ENCODE data around the gene KLF3. TPM values are rescaled to one million over a fixed set of nuclear protein-coding genes. Genes with fewer than 3 reads are reported as not detected.

KLF3 gene
- total and polyA plus RNA-seq, 9 of the 15 experiments (the other 6 are each of a cell fraction or from before 2014, with no cell fraction given) = 9.9 to 47.2 (median 18.1) TPM

GRCh38 chr4:38667085-38667893 is 3.3 kb downstream of the KLF3 start (continued):
- TF ChIP-seq HINFP (tag; conservative IDR thresholded peaks at IDR 0.05; ENCODE audit: low read depth) = no peak
- TF ChIP-seq ZFP36 (IDR thresholded peaks at IDR 0.05; ENCODE audit: low read depth, low read length, partially characterized antibody) = peak; percentile 34
- peak; percentile 62 for TF ChIP-seq FOSL1 (tag; conservative IDR thresholded peaks at IDR 0.05)
- no peak for TF ChIP-seq HOMEZ (CRISPR knock-in tag; IDR thresholded peaks at IDR 0.05)
- TF ChIP-seq ZNF79 (CRISPR knock-in tag; IDR thresholded peaks at IDR 0.05; ENCODE audit: low read depth) = no peak
- TF ChIP-seq HIVEP1 (CRISPR knock-in tag; IDR thresholded peaks at IDR 0.05) = no peak
- TF ChIP-seq RBM17 (IDR thresholded peaks at IDR 0.05; ENCODE audit: borderline replicate concordance, low read depth, low read length) = no peak
- TF ChIP-seq ZNF436 (CRISPR knock-in tag; IDR thresholded peaks at IDR 0.05) = peak; percentile 49; the same call in 1 of the 2 replicates
- TF ChIP-seq MXD1 (CRISPR knock-in tag; IDR thresholded peaks at IDR 0.05; ENCODE audit: borderline replicate concordance, poor library complexity, severe bottlenecking) = no peak
- TF ChIP-seq HNRNPL (IDR thresholded peaks at IDR 0.05; ENCODE audit: low read depth, low read length) = no peak
- TF ChIP-seq MLLT1 (IDR thresholded peaks at IDR 0.05) = peak in 1 of 2 experiments; percentile 55; a peak in 2 of 4 replicates
- TF ChIP-seq ZFP1 (CRISPR knock-in tag; IDR thresholded peaks at IDR 0.05) = no peak
- TF ChIP-seq E2F4 (CRISPR knock-in tag; IDR thresholded peaks at IDR 0.05; ENCODE audit: low read depth) = no peak
- TF ChIP-seq ELF4 (CRISPR knock-in tag; IDR thresholded peaks at IDR 0.05) = 0 out of 2 replicates have a peak, but pooled peaks have one; percentile 17
- peak; percentile 63 for TF ChIP-seq MEIS2 (IDR thresholded peaks at IDR 0.05; ENCODE audit: partially characterized antibody)
- peak; percentile 93 for TF ChIP-seq CREB1 (IDR thresholded peaks at IDR 0.05)
- peak; percentile 85 for TF ChIP-seq CREB1 (CRISPR knock-in tag; IDR thresholded peaks at IDR 0.05)
- TF ChIP-seq NR3C1 (CRISPR knock-in tag; IDR thresholded peaks at IDR 0.05) = no peak
- no peak for TF ChIP-seq ZBTB26 (CRISPR knock-in tag; IDR thresholded peaks at IDR 0.05)
- peak; percentile 48; the same call in 1 of the 2 replicates for TF ChIP-seq KHSRP (IDR thresholded peaks at IDR 0.05)
- no peak for TF ChIP-seq ZBTB8A (IDR thresholded peaks at IDR 0.05; ENCODE audit: partially characterized antibody)

All from K562 (cell line).